GM19463 (cell line): ENCODE results near the gene KREMEN1.

Experiments used
- ATAC-seq: cut with Tn5 transposase; IDR thresholded peaks from one replicate; pipeline ENCODE4 v1.9.1; 2021; ENCODE audit warnings: mild to moderate bottlenecking, moderate library complexity; ENCODE audit not compliant: unreplicated experiment

The KREMEN1 gene

DNA sequence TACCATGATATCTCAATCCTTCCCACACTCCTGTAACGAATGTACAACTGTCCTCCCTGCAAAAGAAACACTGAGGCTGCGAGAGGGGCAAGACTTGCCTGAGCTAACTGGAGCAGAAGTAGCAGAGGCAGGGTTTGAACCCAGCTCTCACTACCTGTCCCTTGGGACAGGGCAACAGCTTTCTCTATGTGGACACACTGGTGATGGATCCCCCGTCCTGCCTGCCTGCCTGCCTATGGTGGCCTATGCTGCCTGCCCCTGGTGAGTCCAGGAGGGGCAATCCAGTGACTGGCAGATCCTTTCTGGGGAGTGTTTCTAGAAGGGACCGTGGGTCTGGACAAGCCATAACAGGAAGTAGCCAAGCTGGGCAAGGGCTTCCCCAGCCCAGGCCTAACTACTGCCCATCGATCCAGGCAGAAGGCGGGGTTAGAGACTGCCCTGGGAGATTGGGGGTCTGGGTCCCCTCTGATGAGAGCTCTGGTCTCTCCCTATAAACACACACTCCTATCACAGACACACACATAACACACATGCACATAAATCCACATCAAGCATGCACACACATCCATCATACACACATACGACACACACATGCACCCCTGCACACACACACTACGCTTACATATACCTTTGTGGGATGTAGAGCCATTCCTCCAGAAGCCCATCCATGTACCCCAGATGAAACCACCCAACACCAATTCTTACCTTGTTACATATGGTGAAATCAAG is 131.8 kb downstream of the KREMEN1 start:
- no peak for ATAC-seq

DNA sequence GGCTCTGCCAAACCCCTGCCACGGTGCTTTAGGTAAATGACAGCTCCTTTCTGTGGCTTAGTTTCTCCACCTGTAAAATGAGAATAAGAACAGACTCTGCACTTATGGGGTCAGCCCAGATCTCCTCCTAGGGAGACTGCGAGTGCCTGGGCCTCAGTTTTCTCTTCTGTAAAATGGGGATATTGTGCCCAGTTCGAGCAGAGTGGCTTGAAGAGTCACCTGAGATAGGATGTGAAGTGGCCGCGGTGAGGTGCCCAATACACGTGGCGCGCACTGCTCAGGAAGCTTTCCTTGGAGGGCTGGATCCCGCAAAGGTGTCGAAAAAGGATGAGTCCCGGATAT is 132.4 kb downstream of the KREMEN1 start:
- no peak for ATAC-seq

DNA sequence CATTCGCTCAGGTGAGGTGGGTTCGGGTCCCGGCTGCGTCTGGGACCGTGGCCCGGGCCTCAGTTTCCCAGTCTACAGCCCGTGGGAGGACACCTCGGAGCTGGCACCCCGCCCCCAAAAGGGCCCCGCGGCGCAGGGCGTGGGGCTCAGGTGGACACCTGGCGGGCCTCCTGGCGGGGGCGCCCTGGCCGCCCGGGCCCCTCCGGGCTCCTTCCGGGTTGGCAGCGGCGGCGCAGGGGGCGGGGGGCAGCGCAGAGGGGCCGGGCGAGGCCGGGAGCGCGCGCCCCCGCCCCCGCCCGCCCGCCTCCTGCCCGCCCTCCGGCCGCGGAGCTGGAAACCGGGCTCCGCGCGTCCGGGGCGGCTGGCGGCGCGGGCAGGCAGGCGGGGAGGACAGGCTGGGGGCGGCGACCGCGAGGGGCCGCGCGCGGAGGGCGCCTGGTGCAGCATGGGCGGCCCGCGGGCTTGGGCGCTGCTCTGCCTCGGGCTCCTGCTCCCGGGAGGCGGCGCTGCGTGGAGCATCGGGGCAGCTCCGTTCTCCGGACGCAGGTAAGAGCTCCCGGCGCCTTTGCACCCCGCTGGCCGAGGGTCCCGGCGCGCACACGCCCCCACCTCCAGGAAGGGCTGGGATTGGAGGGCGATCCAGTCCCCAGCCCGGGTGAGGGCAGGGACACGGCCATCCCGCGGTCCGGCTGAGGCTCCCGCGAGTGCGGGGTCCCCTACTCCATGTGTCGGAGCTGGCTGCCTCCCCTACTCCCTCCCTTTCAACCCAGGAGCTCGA is 132.9 kb downstream of the KREMEN1 start, which contains the start of gene EMID1:
EMID1 (plus strand) TSS at position 303 of the 778 bp plus-strand sequence; CDS start at position 446, 143 bp downstream.
- ATAC-seq, result no peak

DNA sequence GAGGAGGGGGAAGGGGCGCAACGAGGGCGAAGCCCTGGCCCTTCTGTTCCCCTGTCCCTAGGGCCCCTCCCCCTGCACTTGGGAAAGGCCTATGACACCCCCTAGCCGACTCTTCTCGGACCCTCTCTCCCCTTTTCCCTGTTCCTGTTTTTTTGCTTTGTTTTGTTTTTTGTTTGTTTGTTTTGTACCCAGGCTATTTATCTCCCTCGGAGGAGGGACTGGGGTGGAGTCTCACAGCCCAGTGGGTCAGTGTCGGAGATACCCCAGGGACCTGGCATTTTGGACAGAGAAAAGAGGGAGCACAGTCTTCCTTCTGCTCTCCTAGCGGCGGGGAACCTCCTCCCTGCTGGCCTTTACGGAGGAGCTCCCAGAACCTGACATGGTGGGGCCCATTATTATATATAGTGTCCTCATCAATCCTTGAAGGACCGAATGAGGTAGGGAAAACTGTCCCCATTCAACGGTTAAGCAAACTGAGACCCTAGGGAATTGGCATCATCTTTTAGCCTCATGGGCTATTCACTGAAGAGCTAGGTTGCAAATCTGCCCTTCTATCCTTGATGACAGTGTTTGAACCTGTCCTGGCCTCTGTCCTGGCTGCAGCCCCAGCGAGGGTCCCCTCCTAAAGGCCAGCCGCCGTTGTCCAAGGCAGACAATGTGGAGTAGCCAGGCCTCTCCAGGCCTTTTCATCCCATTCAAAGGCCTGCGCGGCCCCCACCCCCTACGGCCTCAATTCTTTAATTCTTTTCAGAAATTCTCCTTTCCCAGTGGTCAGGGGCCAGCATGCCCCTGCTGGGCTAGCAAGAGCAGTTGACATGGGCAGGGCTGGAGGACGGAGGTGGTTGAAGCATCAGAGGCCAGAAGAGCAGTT is 133.8 kb downstream of the KREMEN1 start:
- ATAC-seq, result no peak

DNA sequence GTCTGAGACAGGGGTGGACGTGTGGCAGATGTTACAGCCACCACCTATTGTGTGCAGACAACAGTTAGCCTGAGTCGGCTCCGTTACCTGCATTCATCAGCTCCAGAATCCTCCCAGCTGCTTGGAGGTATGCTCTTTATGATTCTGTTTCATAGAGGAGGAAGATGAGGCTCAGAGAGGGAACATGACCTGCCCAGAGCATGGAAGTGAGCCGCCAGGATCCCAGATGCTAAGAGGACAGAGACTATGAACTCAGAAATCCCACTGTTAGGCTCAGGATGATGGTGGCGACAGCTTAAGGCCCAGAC is 134.4 kb downstream of the KREMEN1 start:
- ATAC-seq, result no peak

DNA sequence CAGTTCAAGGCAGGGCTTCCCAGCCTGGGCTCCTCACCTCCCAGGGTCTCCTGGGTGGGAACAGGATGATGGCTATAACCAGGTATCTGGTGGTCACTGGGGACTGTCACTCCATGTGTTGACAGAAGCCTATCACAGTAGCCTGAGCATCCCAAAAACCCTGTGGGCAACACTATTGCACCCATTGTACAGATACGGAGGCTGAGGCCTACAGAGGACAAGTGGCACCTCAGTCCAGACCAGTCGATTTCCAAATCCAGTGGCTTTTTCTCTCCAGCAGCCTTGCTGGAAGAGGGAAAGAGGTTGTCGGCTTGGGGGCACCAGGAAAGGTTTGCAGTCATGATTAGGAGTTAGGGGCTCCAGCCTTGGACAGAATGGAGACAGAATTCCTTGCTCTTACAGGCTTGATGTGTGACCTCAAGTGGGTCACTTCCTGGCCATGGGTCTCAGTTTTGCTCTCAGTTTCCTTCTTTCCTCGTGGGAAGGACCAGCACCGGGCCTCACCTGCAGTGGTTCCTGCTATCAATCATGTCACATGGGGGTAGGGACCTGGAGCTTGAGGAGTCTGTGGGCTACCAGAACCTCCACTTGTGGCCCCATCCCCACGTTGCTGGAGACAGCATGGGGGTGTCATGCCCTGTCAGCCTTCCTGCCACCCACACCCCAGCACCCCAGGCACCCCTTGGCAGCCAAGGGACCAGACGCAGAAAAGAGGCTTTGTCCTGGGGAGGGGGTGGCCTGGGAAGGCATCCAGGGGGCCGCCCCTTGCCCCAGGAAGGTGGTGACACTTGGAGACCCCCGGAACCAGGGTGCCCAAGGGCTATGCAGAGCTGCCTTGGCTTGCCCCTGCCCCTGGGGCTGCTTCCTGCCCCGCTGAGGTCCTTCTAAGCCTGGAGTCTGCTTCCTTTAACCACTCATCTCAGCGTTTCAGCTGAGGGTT is 135.0 kb downstream of the KREMEN1 start:
- no peak for ATAC-seq

DNA sequence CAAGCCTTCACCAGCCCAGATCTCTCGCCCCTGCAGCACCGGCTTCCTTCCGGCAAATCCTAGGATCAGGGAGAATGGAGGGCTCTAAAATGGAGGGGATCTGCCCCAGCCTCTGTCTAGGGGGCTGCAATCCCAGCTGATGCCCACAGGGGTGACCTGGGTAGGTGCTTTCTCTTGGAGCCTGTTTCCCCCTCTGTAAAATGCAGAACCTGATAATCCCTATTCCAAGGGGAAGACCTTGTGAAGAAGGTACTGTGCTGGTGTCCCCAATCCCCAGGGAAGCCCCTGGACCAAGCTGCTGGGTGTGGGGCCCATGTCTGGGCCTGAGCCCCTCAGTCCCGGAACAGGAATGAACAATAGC is 135.6 kb downstream of the KREMEN1 start:
- no peak for ATAC-seq

DNA sequence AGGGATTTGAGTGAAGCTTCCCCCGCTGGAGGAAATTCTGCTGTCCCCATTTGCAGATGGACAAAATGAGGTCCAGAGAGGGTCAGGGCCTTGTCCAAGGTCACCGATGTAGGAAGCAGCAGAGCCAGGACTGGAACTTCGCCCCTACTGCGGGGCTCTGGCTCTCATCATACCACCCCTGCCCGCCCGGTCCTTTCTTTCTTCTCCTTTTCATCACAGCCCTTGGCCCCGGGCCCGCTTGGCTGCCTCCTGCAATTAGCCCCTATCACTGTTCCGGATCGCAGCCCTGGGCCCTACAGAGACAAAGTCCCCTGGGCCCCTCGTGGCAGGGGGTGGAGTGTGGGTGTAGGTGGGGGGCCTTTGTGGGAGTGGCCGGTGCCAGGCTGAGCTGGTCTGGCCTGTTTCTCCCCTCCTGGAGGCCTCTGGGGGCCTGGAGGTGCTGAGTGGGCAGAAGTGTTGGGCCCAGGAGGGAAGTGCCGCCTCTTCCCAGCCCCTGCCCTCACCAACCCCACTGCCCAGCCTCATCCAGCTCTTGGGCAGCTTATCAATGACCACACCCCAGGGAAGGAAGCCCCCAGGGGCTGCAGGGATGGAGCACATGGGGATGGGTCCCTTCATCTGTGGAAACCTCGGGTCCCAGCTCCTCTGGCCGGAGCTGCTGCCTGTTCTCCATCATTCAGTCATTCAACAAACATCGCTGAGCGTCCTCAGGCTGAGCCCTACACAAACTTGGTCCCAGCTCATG is 136.2 kb downstream of the KREMEN1 start:
- ATAC-seq, result no peak

DNA sequence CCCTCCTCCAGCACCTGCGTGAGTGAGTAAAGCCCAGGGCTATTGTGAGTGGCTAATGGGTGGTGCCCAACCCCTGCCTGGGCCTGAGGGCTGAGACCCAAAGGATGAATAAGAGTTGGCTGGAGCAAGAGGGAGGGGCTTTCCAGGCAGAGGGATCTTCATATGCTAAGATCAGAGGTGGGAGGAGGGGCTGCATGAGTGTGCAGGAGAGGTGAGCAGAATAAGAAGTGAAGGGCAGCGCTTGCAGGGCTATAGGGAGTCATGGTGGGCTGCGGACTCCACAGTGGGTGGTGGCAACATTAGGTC is 136.7 kb downstream of the KREMEN1 start:
- ATAC-seq, result no peak

DNA sequence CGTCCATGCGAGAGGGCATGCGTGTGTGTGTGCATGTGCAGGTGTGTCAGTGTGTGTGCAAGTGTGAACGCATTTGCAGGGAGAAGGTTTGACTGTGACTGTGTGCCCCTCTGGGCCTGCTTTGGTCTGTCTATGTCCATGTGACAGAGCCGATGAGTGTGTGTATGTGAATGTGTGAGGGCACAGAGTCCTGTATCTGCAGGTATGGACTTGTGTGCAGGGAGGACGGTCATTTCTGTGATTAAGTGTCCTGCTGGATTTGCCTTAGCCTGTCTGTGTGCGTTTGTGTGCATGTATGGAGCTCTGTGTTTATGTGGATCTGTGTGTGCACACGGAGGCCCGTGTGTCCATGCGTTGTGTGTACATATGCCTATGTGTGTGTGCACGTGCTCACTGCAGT is 138.2 kb downstream of the KREMEN1 start:
- ATAC-seq, result no peak

DNA sequence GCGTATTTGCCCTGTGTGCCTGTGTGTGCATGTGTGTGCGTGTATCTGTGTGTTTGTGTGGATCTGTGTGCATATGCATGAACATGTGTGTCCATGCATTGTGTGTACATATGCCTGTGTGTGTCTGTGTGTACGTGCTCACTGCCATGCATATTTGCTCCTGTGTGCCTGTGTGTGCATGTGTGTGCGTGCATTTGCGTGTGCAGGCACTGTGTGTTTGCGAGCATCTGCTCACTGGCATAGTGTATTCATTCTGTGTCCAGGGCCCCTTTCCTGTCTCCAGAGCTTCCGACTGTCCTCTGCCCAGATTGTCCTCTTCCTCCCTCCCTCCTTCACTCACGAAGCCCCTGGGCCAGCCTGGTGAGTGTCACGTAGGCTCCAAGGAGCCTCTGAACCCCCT is 138.6 kb downstream of the KREMEN1 start:
- no peak for ATAC-seq

DNA sequence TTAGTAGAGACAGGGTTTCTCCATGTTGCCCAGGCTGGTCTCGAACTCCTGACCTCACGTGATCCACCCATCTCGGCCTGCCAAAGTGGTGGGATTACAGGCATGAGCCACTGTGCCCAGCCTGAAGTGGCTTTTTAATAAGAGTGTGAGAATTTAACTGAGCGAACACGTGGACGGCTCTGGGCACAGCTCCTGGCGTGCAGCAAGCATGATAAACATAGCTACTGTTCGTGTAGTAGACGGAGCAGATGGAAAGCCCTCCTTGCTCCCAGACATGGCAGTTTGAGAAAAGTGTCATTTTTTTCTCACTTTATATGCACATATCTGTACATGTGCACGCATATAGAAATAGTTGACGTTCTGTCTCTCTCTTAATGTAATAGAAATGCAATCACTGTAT is 139.9 kb downstream of the KREMEN1 start:
- no peak for ATAC-seq

DNA sequence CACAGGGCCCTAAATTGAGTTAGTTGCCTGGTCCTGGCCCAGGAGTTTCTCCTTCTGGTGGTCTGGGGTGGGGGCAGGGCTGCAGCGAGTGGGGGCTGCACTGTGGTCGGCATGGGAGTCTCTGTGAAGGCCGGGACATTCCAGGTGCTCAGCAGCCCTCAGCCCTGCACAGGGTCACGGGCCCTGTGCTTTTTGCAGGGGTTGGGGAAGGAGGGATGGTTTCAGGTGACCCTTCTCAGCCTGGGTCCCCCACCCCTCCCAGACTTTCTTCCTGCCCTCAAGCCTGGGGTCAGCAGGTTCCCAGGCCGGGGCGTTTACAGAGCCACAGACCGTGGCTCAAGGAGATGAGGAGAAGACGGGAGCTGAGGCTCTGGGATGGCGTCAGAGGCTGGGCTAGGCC is 140.7 kb downstream of the KREMEN1 start:
- ATAC-seq, result no peak

DNA sequence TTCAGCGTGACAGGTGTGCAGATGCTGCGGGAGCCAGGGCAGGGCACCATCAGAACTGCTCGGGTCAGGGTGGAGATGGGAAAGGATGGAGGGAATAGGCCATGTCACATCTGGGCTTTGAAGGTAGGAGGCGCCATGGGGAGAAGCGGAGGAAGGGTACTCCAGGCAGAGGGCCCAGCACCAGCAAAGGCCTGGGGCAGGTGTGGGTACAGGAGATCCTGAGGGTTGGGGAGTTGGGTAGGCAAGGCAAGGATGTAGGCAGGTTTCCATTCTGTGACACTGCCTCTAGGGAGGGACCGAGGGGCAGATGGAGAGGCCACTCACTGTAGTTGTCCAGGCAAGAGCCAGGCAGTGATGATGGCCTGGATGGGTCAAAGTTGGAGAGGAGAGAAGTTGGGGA is 141.4 kb downstream of the KREMEN1 start:
- no peak for ATAC-seq

DNA sequence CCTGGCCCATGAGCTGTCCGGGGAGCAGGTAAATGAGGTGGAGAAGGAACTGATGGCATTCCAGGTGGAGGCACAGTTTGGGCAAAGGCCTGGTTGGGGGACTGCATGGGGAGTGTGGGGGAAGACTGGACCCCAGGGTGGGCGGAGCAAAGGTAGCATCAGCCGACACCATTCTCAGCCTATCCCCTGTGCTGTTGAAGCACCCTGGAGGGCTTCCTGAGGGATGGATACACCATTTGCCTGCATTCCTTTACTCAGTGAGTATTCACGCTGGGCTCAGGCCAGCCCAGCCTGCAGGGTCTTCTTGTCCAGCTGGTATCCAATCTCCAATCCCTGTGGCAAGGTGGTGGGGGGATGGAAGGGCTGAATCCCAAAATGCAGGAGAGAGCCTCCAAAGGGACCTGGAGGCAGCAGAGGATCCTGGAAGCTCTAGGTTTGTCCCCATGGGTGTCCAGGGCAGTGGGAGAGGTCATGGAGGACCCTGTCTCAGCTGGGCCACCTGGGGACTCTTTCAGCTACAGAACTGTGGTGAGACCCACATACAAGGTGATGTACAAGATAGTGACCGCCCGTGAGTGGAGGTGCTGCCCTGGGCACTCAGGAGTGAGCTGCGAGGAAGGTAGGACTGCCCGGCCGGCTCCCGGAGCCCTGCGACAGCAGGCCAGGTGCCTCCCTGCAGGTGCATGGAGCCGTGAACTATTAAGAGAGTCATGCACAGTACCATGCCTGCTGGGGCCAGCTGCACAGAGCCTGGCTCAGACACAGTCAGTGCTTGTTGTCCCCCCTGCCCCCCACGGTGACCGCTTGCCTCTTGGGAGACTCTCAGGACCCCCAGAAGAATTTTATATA is 142.4 kb downstream of the KREMEN1 start:
- ATAC-seq, result no peak

DNA sequence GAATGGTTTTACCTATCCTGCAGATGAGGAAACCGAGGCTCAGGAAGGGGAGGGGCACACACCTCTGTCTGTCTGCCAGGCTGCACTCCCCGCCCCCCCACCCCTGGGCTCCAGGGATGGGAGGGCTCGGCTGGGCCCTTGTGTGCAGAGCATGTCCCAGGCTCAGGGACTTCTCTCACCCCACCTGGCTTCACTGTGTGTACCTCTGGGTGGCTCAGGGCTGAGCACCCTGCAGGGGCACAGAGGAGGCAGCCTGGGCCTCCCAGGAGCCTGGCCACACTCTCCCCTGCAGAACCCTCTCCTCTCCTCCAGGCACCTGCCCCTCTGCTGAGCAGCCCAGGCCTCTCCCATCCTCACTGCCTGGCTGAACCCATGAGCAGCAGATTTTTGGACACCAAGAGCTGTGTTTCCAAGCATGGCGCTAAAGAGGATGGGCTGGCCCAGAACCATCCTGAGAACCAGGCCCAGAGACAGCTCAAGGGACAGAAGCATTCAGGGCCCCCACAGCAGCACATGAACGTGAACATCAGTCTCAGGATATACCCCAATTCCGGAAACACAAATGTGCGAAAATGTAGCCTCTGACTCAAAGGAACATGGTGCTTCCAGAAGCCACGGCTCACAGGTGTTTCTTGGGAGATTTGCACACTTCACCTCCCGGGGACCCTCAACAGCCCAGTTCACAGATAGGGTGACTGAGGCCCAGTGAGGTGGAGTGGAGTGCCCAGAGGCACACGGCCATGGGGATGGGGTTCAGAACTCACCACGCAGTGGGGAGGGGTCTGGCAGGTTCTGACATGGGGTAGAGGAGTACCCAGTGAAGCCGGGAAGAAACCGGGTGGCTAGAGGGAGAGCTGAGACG is 143.4 kb downstream of the KREMEN1 start:
- ATAC-seq, result no peak

DNA sequence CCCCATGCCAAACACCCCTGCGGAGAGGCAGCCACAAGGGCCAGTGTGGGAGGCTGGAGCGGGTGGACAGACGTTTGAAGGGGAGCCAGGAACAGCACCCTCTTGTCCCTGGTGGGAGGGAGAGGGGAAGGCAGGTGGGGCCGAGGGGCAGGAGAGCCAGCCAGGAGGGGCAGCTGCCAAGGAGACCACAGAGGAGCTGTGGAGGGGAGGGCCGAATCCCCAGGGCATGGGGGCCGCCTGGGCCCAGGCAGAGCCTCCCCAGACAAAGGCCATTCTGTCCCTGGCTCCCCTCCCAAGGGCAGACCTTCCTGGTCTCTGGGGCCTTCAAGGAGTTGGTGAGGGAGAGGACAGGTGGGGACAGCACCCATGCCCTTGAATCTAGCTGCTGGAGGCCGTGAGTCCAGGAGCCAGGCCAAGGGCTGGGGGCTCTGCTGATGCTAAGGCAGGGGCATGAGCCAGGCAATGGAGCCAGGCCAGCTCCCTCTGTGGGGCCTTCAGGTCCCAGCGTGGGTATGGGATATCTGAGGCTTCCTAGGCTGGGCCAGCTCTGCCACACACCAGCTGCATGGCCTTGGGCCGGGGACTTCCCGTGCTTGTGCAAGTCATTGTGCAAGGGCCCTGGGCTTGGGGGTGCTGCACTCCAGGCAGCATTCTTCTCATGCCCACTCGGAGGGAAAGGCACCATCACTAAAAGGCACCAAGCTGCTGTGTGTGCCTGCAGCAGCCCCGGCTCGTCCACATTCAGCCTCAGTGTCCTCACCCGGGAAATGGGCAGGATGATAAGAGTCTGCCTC is 144.2 kb downstream of the KREMEN1 start:
- ATAC-seq, result no peak
